HG03066 (cell line): ENCODE results near the gene ETV4.

ENCODE experiments used
- ATAC-seq: cut with Tn5 transposase; IDR thresholded peaks from one replicate; pipeline ENCODE4 v1.9.1; 2021; ENCODE audit warnings: low read depth; ENCODE audit not compliant: unreplicated experiment

The ETV4 gene

GRCh38 chr17:43573579-43574321 is 27.6 kb upstream of the ETV4 start:
- ATAC-seq: no peak

DNA sequence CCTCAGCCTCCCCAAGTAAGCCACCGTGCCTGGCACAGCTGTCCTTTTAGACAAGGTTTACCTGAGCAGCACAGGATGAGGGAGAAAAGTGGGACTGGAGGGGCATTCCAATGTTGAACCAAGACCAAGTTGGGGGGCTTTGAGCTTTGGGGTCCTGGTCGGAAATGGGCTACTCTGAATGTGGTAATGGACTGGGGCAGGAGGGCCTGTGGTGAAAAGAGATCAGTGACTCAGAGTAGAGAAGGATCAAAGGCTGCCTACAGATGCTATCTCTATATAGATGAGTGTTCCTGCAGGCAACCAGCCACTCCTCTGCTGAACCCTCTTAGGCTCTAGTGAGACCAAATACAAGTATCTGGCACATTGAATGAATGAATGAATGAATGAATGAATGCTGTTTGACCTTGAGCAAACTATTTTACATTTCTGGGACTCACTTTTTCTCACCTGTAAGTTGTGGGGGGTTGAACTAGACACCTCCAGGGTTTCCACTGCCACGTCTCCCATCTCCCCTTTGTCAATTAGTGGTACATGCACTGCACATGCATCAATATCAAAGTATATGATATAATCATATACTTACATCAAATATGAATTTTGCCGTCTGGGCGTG is 26.3 kb upstream of the ETV4 start:
- ATAC-seq: no peak

- no peak for ATAC-seq
Observed at GRCh38 chr17:43570518-43570928, 24.4 kb upstream of the ETV4 start.

GRCh38 chr17:43568506-43569082 is 22.5 kb upstream of the ETV4 start:
- ATAC-seq: no peak

- ATAC-seq: no peak
Observed at GRCh38 chr17:43563600-43564594, 17.8 kb upstream of the ETV4 start.

- ATAC-seq: no peak
Observed at GRCh38 chr17:43562679-43563599, 16.8 kb upstream of the ETV4 start.

DNA sequence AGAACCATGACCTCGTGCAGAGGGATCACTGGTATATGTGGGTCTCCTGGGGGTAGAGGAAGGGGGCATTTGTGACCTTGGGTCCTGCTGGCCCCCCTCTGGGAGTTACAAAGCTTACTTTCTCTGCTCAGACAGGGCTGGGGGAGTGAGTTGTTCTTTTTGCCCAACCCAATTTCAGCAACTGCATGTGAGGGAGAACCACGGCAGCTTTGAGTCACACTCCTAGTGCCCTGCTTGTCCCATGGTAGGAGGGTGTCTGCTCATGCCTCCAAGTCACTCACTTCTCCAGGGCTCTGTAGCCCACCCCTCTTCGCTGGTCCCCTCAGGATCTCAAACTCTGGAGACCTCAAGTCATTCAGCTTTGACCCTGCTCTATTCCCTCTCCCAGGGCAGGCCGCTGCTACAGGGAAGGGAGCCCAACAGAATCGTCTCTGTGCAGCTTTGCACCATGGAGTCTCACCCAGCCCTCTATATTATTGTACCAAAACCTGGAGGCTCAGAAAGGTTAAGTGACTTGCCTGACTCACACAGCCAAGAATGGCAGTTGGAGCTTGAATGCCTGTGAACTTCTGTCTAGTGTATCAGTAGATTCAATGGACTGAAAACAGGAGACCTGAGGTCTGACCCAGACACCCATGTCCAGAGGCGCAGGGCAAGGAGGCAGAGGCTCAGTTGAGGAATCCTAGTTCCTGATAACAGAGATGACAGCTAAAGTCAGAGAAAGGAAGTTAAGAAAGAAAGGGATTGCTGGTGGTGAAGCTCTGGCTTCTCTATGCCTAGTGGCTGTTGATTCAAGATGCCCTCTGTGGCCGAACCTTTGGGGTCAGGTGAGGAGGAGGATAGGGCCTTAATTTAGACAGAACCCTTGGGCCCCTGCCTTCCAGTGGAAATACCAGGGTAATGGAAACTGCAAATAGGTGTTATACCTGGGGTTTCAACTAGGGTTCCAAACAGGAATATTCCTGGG is 14.6 kb upstream of the ETV4 start:
- no peak for ATAC-seq

DNA sequence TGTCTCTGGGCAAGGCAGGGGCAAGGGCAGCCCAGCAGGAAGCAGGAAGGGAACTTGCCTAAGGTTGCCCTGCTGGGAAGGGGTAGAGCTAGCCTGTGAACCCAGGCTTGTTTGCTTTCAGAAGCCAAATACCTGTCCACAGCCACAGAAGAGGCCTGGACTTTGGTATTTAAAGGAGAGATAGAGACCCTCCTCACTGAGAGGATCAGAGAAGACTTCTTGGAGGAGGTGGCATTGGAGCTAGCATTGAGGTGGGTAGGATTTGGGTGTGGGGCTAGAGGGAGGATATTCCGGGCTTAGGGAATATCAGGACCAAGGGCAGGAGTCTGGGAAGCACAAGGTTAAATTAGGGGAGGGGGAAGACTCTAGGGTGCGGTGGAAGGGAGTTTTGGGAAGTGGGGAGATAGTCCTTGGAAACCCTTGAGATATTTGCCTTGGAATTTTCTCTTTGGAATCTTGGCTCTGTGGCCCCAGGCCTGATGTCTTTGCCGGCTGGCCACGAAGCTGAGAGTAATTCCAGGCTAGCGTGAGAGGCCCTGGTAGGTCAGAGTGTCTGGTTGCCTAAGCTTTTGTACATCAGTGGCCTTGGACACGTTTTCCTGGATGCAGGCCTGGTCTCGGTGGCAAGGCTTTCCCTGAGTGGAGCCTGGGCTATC is 13.1 kb upstream of the ETV4 start:
- no peak for ATAC-seq

- no peak for ATAC-seq
Observed at GRCh38 chr17:43558805-43559160, 12.6 kb upstream of the ETV4 start.

- ATAC-seq: no peak
Observed at GRCh38 chr17:43556292-43556691, 10.2 kb upstream of the ETV4 start.

GRCh38 chr17:43554857-43555256 is 8.7 kb upstream of the ETV4 start:
- no peak for ATAC-seq

DNA sequence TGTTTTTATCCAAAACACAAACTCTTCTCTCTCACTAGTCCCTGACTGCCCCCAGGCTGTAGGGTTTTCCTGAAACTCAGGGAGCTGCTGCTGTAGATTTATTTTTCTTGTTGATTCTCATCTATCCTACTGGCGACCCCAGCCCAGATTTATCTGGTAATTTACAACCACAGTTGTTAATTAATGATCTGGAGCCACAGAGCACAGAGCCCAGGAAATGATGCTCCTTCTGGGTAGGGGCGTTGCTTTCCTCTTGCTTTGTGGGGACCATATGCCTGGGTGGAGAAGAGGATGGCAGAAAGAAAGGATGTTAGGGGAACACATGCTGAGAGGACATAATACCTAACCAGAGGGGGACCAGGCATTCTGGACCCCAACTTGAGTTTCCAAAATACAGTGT is 7.4 kb upstream of the ETV4 start:
- ATAC-seq: no peak

GRCh38 chr17:43552229-43552837 is 6.2 kb upstream of the ETV4 start:
- no peak for ATAC-seq

- ATAC-seq: no peak
Observed at GRCh38 chr17:43550754-43551153, 4.6 kb upstream of the ETV4 start.

GRCh38 chr17:43549496-43549895 is 3.4 kb upstream of the ETV4 start:
- no peak for ATAC-seq

DNA sequence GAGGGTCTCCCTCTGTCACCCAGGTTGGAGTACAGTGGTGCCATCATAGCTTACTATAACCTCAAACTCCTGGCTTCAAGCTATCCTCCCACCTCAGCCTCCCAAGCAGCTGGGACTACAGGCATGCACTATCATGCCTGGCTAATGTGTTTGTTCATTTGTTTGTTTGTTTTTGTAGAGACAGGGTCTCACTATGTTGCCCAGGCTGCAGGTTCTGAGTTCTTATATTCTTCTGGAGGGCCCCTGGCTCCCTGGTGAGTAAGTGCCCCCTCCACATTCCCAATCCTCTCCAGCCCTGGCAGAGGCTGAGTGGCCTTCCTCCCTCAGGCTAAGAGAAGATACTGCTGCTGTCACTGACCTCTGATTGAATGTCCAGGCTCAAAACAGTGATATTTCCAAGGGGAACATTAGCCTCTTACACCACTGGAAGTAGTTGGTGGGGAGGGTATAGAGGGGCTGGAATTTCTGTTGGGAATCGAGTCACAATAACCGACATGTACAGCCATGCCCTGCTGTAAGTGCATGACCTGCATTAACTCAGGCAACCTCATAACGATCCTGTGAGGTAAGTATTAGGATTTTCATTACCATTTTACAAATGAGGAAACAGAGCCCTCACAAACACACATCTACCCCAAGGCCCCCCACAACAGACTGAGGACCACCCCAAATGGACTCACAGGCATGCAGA is 2.7 kb upstream of the ETV4 start:
- ATAC-seq: no peak

DNA sequence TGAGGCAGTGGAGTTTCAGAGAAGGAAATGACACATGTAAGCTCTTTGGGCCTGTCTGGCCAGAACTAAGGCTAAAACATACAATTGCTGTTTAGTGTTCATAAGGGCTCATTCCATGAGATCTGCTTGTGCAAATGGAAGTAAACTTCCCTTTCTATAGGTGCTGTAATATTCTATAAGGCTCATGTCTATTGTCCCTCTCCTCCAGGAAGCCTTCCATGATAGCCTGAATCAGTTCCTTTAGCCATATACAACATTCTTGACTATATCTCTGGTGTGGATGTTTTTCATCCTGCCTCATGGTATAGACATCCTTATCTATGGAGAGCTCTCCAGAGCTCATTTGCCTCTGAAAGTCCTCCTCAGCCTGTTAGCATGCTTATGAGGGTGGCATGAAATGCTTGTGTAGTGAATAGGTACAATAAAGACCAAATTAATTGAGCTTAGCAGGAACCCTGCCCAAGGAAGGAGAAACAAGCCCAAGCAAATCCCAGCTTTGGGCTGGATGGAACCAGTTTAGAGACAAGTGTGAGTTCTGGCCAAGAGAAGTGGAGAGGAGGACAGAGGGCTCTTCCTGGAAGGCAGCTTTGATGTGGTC is 1.6 kb upstream of the ETV4 start:
- no peak for ATAC-seq
